Subcutaneous adipose tissue (tissue), 4 donors: ENCODE data around the gene AMBRA1. TPM values are rescaled to one million over a fixed set of nuclear protein-coding genes. Genes with fewer than 3 reads are reported as not detected.

Source experiments
- CTCF ChIP-seq: fragments of 450-650 bp; IDR thresholded peaks from one replicate; pipeline ENCODE4 v1.5.1; 2016; ENCODE audit warnings: low read depth, mild to moderate bottlenecking, control low read depth, antibody characterized with exemption, moderate library complexity
- total RNA-seq, 4 donors: library from RNA; depleted of rRNA; stranded (reverse); fragments of >200 nt; gene quantifications; one replicate each; pipeline ENCODE4 v1.1.0, GENCODE V29; 2016

AMBRA1 gene
- total RNA-seq, 4 donors from 2014 or later: 17.1 to 39.4 (median 23.5) TPM

GRCh38 chr11:46452918-46453517 lies 140.8 kb downstream of the AMBRA1 start:
- TF ChIP-seq CTCF: no peak

GRCh38 chr11:46451759-46452158 lies 142.1 kb downstream of the AMBRA1 start:
- no peak for TF ChIP-seq CTCF

- no peak for TF ChIP-seq CTCF
These were observed 142.9 kb downstream of the AMBRA1 start for GRCh38 chr11:46450846-46451477.

- no peak for TF ChIP-seq CTCF
These were observed 146.3 kb downstream of the AMBRA1 start for GRCh38 chr11:46447544-46447943.

GRCh38 chr11:46445920-46446771 lies 147.7 kb downstream of the AMBRA1 start:
- no peak for TF ChIP-seq CTCF

GRCh38 chr11:46445192-46445919 lies 148.5 kb downstream of the AMBRA1 start:
- no peak for TF ChIP-seq CTCF
